ENCODE data around the gene SIPA1L3.

SIPA1L3 gene

GRCh38 chr19:38047641-38048040, 140.6 kb downstream of the SIPA1L3 start:
- TF ChIP-seq CEBPB (IDR thresholded peaks at IDR 0.05) (no peak), ZBTB7A (IDR thresholded peaks at IDR 0.05; ENCODE audit: low read depth) (no peak), NFIC (IDR thresholded peaks at IDR 0.05) (no peak), TEAD4 (IDR thresholded peaks at IDR 0.05) (no peak), YY1 (IDR thresholded peaks at IDR 0.05; ENCODE audit: low read depth) (no peak), EGR1 (IDR thresholded peaks at IDR 0.05) (no peak), RAD21 (IDR thresholded peaks at IDR 0.05; ENCODE audit: low read depth) (no peak), TCF12 (IDR thresholded peaks at IDR 0.05; ENCODE audit: low read depth) (no peak), MAX (IDR thresholded peaks at IDR 0.05) (no peak), FOXM1 (IDR thresholded peaks at IDR 0.05; ENCODE audit: borderline replicate concordance, low read depth) (no peak)

GRCh38 chr19:38049105-38049649, 142.2 kb downstream of the SIPA1L3 start:
- TF ChIP-seq TAF1 (IDR thresholded peaks at IDR 0.05; ENCODE audit: low read depth) (no peak), MAX (IDR thresholded peaks at IDR 0.05) (no peak), EP300 (IDR thresholded peaks at IDR 0.05; ENCODE audit: borderline replicate concordance) (no peak), CEBPB (IDR thresholded peaks at IDR 0.05) (no peak), EGR1 (IDR thresholded peaks at IDR 0.05) (no peak), TEAD4 (IDR thresholded peaks at IDR 0.05) (no peak), NFIC (IDR thresholded peaks at IDR 0.05) (no peak), USF1 (IDR thresholded peaks at IDR 0.05) (no peak), CREB1 (IDR thresholded peaks at IDR 0.05; ENCODE audit: low read depth) (no peak), ZBTB7A (IDR thresholded peaks at IDR 0.05; ENCODE audit: low read depth) (no peak), YY1 (IDR thresholded peaks at IDR 0.05; ENCODE audit: low read depth) (no peak), TCF12 (IDR thresholded peaks at IDR 0.05; ENCODE audit: low read depth) (no peak)

GRCh38 chr19:38055010-38055409, 148.0 kb downstream of the SIPA1L3 start:
- TF ChIP-seq TEAD4 (IDR thresholded peaks at IDR 0.05) (no peak), NFIC (IDR thresholded peaks at IDR 0.05) (no peak)

GRCh38 chr19:38055655-38056521, 148.9 kb downstream of the SIPA1L3 start:
- TF ChIP-seq TCF12 (IDR thresholded peaks at IDR 0.05; ENCODE audit: low read depth): no peak
- 0 out of 2 replicates have a peak, but pooled peaks have one; percentile 3 for TF ChIP-seq CEBPB (IDR thresholded peaks at IDR 0.05)
- 0 out of 2 replicates have a peak, but pooled peaks have one; percentile 15 for TF ChIP-seq MAX (IDR thresholded peaks at IDR 0.05)
- no peak for TF ChIP-seq FOXM1 (IDR thresholded peaks at IDR 0.05; ENCODE audit: borderline replicate concordance, low read depth)
- peak; percentile 50; the same call in 1 of the 2 replicates for TF ChIP-seq NFIC (IDR thresholded peaks at IDR 0.05)
- no peak for TF ChIP-seq TAF1 (IDR thresholded peaks at IDR 0.05; ENCODE audit: low read depth)
- TF ChIP-seq EGR1 (IDR thresholded peaks at IDR 0.05): 0 out of 2 replicates have a peak, but pooled peaks have one; percentile 40

GRCh38 chr19:38056646-38057045, 149.6 kb downstream of the SIPA1L3 start:
- no peak for TF ChIP-seq MAX (IDR thresholded peaks at IDR 0.05)
- TF ChIP-seq REST (IDR thresholded peaks at IDR 0.05; ENCODE audit: low read depth): no peak
- TF ChIP-seq EGR1 (IDR thresholded peaks at IDR 0.05): no peak
- no peak for TF ChIP-seq EP300 (IDR thresholded peaks at IDR 0.05; ENCODE audit: borderline replicate concordance)
- no peak for TF ChIP-seq NFIC (IDR thresholded peaks at IDR 0.05)
- no peak for TF ChIP-seq RAD21 (IDR thresholded peaks at IDR 0.05; ENCODE audit: low read depth)
- TF ChIP-seq ZBTB7A (IDR thresholded peaks at IDR 0.05; ENCODE audit: low read depth): no peak
- TF ChIP-seq CEBPB (IDR thresholded peaks at IDR 0.05): no peak
- TF ChIP-seq TCF12 (IDR thresholded peaks at IDR 0.05; ENCODE audit: low read depth): no peak
- no peak for TF ChIP-seq TEAD4 (IDR thresholded peaks at IDR 0.05)
- no peak for TF ChIP-seq USF1 (IDR thresholded peaks at IDR 0.05)
- TF ChIP-seq FOXM1 (IDR thresholded peaks at IDR 0.05; ENCODE audit: borderline replicate concordance, low read depth): no peak
- no peak for TF ChIP-seq YY1 (IDR thresholded peaks at IDR 0.05; ENCODE audit: low read depth)
- TF ChIP-seq CREB1 (IDR thresholded peaks at IDR 0.05; ENCODE audit: low read depth): no peak
- no peak for TF ChIP-seq TAF1 (IDR thresholded peaks at IDR 0.05; ENCODE audit: low read depth)

- TF ChIP-seq MAX (IDR thresholded peaks at IDR 0.05) (no peak), RAD21 (IDR thresholded peaks at IDR 0.05; ENCODE audit: low read depth) (peak; percentile 14; the same call in 1 of the 2 replicates), TEAD4 (IDR thresholded peaks at IDR 0.05) (peak; percentile 68), TCF12 (IDR thresholded peaks at IDR 0.05; ENCODE audit: low read depth) (peak; percentile 56; the same call in 1 of the 2 replicates), FOXM1 (IDR thresholded peaks at IDR 0.05; ENCODE audit: borderline replicate concordance, low read depth) (no peak), NFIC (IDR thresholded peaks at IDR 0.05) (peak; percentile 4), EP300 (IDR thresholded peaks at IDR 0.05; ENCODE audit: borderline replicate concordance) (peak; percentile 13), ZBTB7A (IDR thresholded peaks at IDR 0.05; ENCODE audit: low read depth) (0 out of 2 replicates have a peak, but pooled peaks have one; percentile 15)
Observed at GRCh38 chr19:38057959-38058690, 151.1 kb downstream of the SIPA1L3 start.

All from Ishikawa (cell line).